HG02938 (cell line): ENCODE results near the gene PROKR2.

Experiments used
- ATAC-seq: cut with Tn5 transposase; IDR thresholded peaks from one replicate; pipeline ENCODE4 v1.9.1; 2021; ENCODE audit warnings: mild to moderate bottlenecking, moderate library complexity; ENCODE audit not compliant: unreplicated experiment

PROKR2 gene

DNA sequence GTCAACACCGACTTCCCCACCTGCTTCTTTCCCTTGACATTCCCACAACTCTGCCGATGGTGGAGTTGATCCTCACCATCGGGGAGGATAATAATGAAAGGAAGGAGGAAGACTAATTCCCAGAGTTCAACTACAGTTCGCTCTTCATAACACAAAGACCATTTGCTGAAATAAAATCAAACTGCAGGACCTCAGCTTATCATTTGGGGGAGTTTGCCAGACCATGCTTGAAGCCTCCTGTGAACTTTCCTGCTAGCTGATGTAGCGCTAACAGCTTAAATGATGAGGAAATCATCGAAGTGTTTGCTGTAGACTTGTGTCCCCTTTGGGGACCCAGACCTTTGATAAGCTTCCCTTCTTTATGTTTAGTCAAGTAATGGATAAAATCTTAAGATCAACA is 26.2 kb downstream of the PROKR2 start:
- ATAC-seq = no peak

GRCh38 chr20:5282561-5282960 is 34.2 kb downstream of the PROKR2 start:
- ATAC-seq = no peak

GRCh38 chr20:5279661-5280060 is 37.1 kb downstream of the PROKR2 start:
- ATAC-seq = no peak

GRCh38 chr20:5272268-5272667 is 44.5 kb downstream of the PROKR2 start:
- ATAC-seq = no peak

GRCh38 chr20:5270603-5271002 is 46.2 kb downstream of the PROKR2 start:
- no peak for ATAC-seq

- no peak for ATAC-seq
Measured at GRCh38 chr20:5268449-5268848, 48.3 kb downstream of the PROKR2 start.

- no peak for ATAC-seq
Measured at GRCh38 chr20:5267092-5267491, 49.7 kb downstream of the PROKR2 start.
